HG02610 (cell line): Measurements from ENCODE around the gene MRPL23.

Experiments
- ATAC-seq: cut with Tn5 transposase; IDR thresholded peaks from one replicate; pipeline ENCODE4 v1.9.1; 2021; ENCODE audit warnings: mild to moderate bottlenecking, moderate library complexity; ENCODE audit not compliant: unreplicated experiment

MRPL23 gene

GRCh38 chr11:1920909-1921573 lies 26.1 kb upstream of the MRPL23 start:
- no peak for ATAC-seq

GRCh38 chr11:1921574-1922141 lies 25.5 kb upstream of the MRPL23 start:
- no peak for ATAC-seq

- no peak for ATAC-seq
Measured at GRCh38 chr11:1922481-1923081, 24.6 kb upstream of the MRPL23 start.

- ATAC-seq, result no peak
Measured at GRCh38 chr11:1923201-1923956, 23.8 kb upstream of the MRPL23 start.

GRCh38 chr11:1924181-1924580 lies 23.0 kb upstream of the MRPL23 start:
- no peak for ATAC-seq

GRCh38 chr11:1924646-1925372 lies 22.3 kb upstream of the MRPL23 start:
- no peak for ATAC-seq

GRCh38 chr11:1925373-1926155 lies 21.6 kb upstream of the MRPL23 start:
- no peak for ATAC-seq

- no peak for ATAC-seq
Measured at GRCh38 chr11:1926156-1927025, 20.7 kb upstream of the MRPL23 start.

- ATAC-seq, result no peak
Measured at GRCh38 chr11:1927026-1927847, 19.9 kb upstream of the MRPL23 start.

- ATAC-seq, result no peak
Measured at GRCh38 chr11:1927848-1928469, 19.2 kb upstream of the MRPL23 start.

- no peak for ATAC-seq
Measured at GRCh38 chr11:1928470-1928890, 18.7 kb upstream of the MRPL23 start.

GRCh38 chr11:1928891-1929541 lies 18.1 kb upstream of the MRPL23 start:
- no peak for ATAC-seq

GRCh38 chr11:1929621-1930461 lies 17.3 kb upstream of the MRPL23 start:
- no peak for ATAC-seq

- no peak for ATAC-seq
Measured at GRCh38 chr11:1930462-1930830, 16.7 kb upstream of the MRPL23 start.

- ATAC-seq, result no peak
Measured at GRCh38 chr11:1931341-1932104, 15.6 kb upstream of the MRPL23 start.

- ATAC-seq, result no peak
Measured at GRCh38 chr11:1932105-1932480, 15.0 kb upstream of the MRPL23 start.
